B cell (primary cell): ENCODE measurements around the gene RAD51B. TPM values are rescaled to one million over a fixed set of nuclear protein-coding genes. Genes with fewer than 3 reads are reported as not detected.

ENCODE experiments used
- ATAC-seq: fragments of 200-7000 bp; cut with Tn5 transposase; one replicate; pipeline ENCODE4 v1.10.0; 2021; ENCODE audit warnings: low read depth, mild to moderate bottlenecking, moderate number of reproducible peaks, moderate library complexity
- CTCF ChIA-PET: fragments of 350-600 bp; sonication (Branson Sonifier 250); formaldehyde crosslinking; loops from one replicate; lab custom pipeline; 2021; ENCODE audit warnings: antibody characterized with exemption, inconsistent platforms; lab: Charles Lee
- POLR2A ChIA-PET: fragments of 350-600 bp; sonication (Branson Sonifier 250); formaldehyde crosslinking; loops from one replicate; lab custom pipeline; 2021; ENCODE audit warnings: antibody characterized with exemption; lab: Charles Lee
- DNase-seq: peaks from one replicate; pipeline ENCODE4 v3.0.0; 2013
- H2AFZ ChIP-seq: 2 replicates; pipeline ENCODE4 v1.6.1; 2012; ENCODE audit warnings: mild to moderate bottlenecking, low read depth, low read length; ENCODE audit not compliant: insufficient read depth, poor library complexity, severe bottlenecking
- H3K27ac ChIP-seq, 2 donors: 1 replicate in 1 of 2; 2 replicates in 1 of 2; pipeline ENCODE4 v1.5.1; 2012 to 2013; ENCODE audit warnings: low read length in 2 of 2, mild to moderate bottlenecking in 2 of 2, moderate library complexity in 1 of 2
- H3K27me3 ChIP-seq, 4 experiments: fragments of 200-600 bp in 1 of 4; sonication (generic) in 1 of 4; replicated peaks in 1 of 4; 1 replicate in 2 of 4; 2 replicates in 2 of 4; pipeline versions ENCODE4 v1.6.1 to v1.7.0; 2013 to 2016; ENCODE audit warnings: low read length in 3 of 4, mild to moderate bottlenecking in 2 of 4, mixed read lengths in 1 of 4, moderate library complexity in 1 of 4; ENCODE audit not compliant: insufficient read depth in 4 of 4, control insufficient read depth in 3 of 4; ENCODE audit errors: control extremely low read depth in 1 of 4
- H3K36me3 ChIP-seq, 2 experiments: replicated peaks in 1 of 2; 1 replicate in 1 of 2; 2 replicates in 1 of 2; pipeline versions ENCODE4 v1.6.1 to v1.7.1; 2013; ENCODE audit warnings: low read length in 1 of 2; ENCODE audit not compliant: insufficient read depth in 2 of 2, control insufficient read depth in 1 of 2; ENCODE audit errors: control extremely low read depth in 1 of 2, extremely low read depth in 1 of 2
- H3K4me1 ChIP-seq, 2 donors: fragments of 200-600 bp in 1 of 2; sonication (generic) in 1 of 2; 1 replicate in 1 of 2; 2 replicates in 1 of 2; pipeline versions ENCODE4 v1.5.1 to v1.6.1; 2013 to 2017; ENCODE audit warnings: low read length in 2 of 2; ENCODE audit not compliant: control insufficient read depth in 2 of 2, insufficient read depth in 2 of 2
- H3K4me2 ChIP-seq: replicated peaks from 2 replicates; pipeline ENCODE3; 2012; ENCODE audit warnings: mild to moderate bottlenecking, low read depth, low read length; ENCODE audit not compliant: poor library complexity, severe bottlenecking
- H3K4me3 ChIP-seq, 5 experiments: fragments of 200-600 bp in 1 of 5; sonication (generic) in 1 of 5; 1 replicate in 3 of 5; 2 replicates in 2 of 5; pipeline versions ENCODE4 v1.5.1 to v1.7.0; 2011 to 2016; ENCODE audit warnings: low read length in 4 of 5, mild to moderate bottlenecking in 4 of 5, low read depth in 2 of 5, control low read depth in 1 of 5, moderate library complexity in 1 of 5; ENCODE audit not compliant: insufficient read depth in 1 of 5; ENCODE audit errors: control extremely low read depth in 1 of 5, extremely low read depth in 1 of 5
- H3K79me2 ChIP-seq: fragments of 200-600 bp; sonication (generic); one replicate; pipeline ENCODE4 v1.6.0; 2016; ENCODE audit warnings: low read length; ENCODE audit not compliant: control insufficient read depth, insufficient read depth
- H3K9ac ChIP-seq: fragments of 200-600 bp; sonication (generic); 2 replicates; pipeline ENCODE4 v1.6.1; 2017; ENCODE audit warnings: mild to moderate bottlenecking, low read length, moderate library complexity
- H3K9me3 ChIP-seq, 3 donors: one replicate each; pipeline versions ENCODE4 v1.6.1 to v1.7.1; 2013; ENCODE audit warnings: low read length in 2 of 3; ENCODE audit not compliant: control insufficient read depth in 2 of 3, insufficient read depth in 1 of 3; ENCODE audit errors: control extremely low read depth in 1 of 3
- H4K20me1 ChIP-seq: 2 replicates; pipeline ENCODE4 v1.6.0; 2012; ENCODE audit warnings: mild to moderate bottlenecking, low read length; ENCODE audit not compliant: insufficient read depth, control insufficient read depth, poor library complexity, severe bottlenecking
- H3K27ac Mint-ChIP-seq: one replicate; pipeline ENCODE4 v1.8.0; 2021; ENCODE audit warnings: mixed read lengths
- H3K27me3 Mint-ChIP-seq: one replicate; pipeline ENCODE4 v1.8.0; 2021; ENCODE audit warnings: mixed read lengths
- H3K4me1 Mint-ChIP-seq: one replicate; pipeline ENCODE4 v1.8.0; 2021; ENCODE audit warnings: mixed read lengths
- H3K4me3 Mint-ChIP-seq: one replicate; pipeline ENCODE4 v1.8.0; 2021; ENCODE audit warnings: mixed read lengths
- H3K9me3 Mint-ChIP-seq: one replicate; pipeline ENCODE4 v1.8.0; 2022; ENCODE audit warnings: mixed read lengths; ENCODE audit not compliant: insufficient read depth
- EZH2 ChIP-seq: IDR thresholded peaks from 2 replicates; pipeline ENCODE4 v1.6.1; 2012; ENCODE audit warnings: borderline replicate concordance, low read depth, mild to moderate bottlenecking, moderate library complexity, low read length; ENCODE audit not compliant: insufficient read depth, poor library complexity, severe bottlenecking
- WGBS: methylation state at CpG from one replicate; pipeline ENCODE4 v1.1.5; 2013; ENCODE audit warnings: missing lambda C conversion rate; ENCODE audit not compliant: insufficient coverage; 5-methylcytosine and 5-hydroxymethylcytosine counted together
- intact Hi-C: fragments of 100-400 bp; cut with micrococcal nuclease; formaldehyde crosslinking; loops from one replicate; pipeline ENCODE4 v1.10.0; 2022
- polyA plus RNA-seq: library from polyadenylated mRNA; depleted of rRNA; stranded (reverse); fragments of >200 nt; gene quantifications from 2 replicates; pipeline ENCODE4 v1.2.3, GENCODE V29; 2012
- total RNA-seq, 2 donors: library from RNA; stranded (reverse); fragments of 120-200 nt in 1 of 2; gene quantifications; 1 replicate in 1 of 2; 2 replicates in 1 of 2; pipeline versions ENCODE4 v1.2.3 to v1.2.4, GENCODE V29; 2013 to 2022
- TF ChIP-seq, protein P1 (sequence below): fragments of 200-600 bp; IDR thresholded peaks from one replicate; pipeline ENCODE4 v1.8.0; 2022; ENCODE audit warnings: antibody characterized with exemption, mild to moderate bottlenecking

Gene RAD51B
- total and polyA plus RNA-seq, 2 donors (not counting 1 experiment from before 2014, with no cell fraction given) = 6.5 to 60.6 TPM

DNA sequence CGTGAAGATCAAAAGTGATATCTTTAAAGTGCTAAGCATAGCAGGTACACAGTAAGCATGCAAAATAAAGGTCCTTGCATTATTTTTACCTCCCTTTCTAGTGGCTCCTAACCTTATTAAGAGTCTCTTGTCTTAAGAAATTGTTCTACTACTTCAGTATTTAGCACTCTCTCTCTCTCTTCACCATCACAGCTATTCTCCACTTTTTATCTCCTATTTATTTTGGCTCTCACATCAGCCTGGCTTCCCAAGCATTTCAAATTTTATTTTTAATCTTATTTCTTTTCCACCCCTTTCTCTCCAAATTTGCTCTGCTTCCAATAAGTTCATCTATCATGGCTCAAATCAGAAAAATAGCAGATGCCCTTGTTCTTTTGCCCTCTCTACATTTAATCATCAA, 212.6 kb downstream of the RAD51B start:
- Mint-ChIP-seq H3K27ac (no peak overlapping the region), H3K9me3 (peaks cover 9% of the 10 kb centered on the region), H3K4me3 (no peak overlapping the region), H3K27me3 (no peaks in the 10 kb centered on the region), H3K4me1 (no peaks in the 10 kb centered on the region)
- H3K4me3 ChIP-seq = no peak overlapping the region
- H3K9ac ChIP-seq = no peak overlapping the region
- no peak overlapping the region for H3K4me2 ChIP-seq
- ChIA-PET CTCF (no interaction called here), POLR2A (no interaction called here)
- no peaks in the 10 kb centered on the region for H3K36me3 ChIP-seq
- TF ChIP-seq, protein P1, sequence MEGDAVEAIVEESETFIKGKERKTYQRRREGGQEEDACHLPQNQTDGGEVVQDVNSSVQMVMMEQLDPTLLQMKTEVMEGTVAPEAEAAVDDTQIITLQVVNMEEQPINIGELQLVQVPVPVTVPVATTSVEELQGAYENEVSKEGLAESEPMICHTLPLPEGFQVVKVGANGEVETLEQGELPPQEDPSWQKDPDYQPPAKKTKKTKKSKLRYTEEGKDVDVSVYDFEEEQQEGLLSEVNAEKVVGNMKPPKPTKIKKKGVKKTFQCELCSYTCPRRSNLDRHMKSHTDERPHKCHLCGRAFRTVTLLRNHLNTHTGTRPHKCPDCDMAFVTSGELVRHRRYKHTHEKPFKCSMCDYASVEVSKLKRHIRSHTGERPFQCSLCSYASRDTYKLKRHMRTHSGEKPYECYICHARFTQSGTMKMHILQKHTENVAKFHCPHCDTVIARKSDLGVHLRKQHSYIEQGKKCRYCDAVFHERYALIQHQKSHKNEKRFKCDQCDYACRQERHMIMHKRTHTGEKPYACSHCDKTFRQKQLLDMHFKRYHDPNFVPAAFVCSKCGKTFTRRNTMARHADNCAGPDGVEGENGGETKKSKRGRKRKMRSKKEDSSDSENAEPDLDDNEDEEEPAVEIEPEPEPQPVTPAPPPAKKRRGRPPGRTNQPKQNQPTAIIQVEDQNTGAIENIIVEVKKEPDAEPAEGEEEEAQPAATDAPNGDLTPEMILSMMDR = no peak
- no peak for TF ChIP-seq EZH2
- intact Hi-C loops = no loop called here
- H4K20me1 ChIP-seq = no peaks in the 10 kb centered on the region
- peaks cover 8% of the 10 kb centered on the region for H3K79me2 ChIP-seq
- WGBS = no CpG with 5 or more reads among the region's 1 CpG
- no peak for ATAC-seq
- no peak overlapping the region for H3K27ac ChIP-seq
- no peaks in the 10 kb centered on the region for H3K4me1 ChIP-seq
- no peak for DNase-seq
- H3K9me3 ChIP-seq = peaks cover 1 to 8% (median 4%) of the 10 kb centered on the region in 3 donors
- no peak overlapping the region for H2AFZ ChIP-seq
- no peaks in the 10 kb centered on the region for H3K27me3 ChIP-seq

DNA sequence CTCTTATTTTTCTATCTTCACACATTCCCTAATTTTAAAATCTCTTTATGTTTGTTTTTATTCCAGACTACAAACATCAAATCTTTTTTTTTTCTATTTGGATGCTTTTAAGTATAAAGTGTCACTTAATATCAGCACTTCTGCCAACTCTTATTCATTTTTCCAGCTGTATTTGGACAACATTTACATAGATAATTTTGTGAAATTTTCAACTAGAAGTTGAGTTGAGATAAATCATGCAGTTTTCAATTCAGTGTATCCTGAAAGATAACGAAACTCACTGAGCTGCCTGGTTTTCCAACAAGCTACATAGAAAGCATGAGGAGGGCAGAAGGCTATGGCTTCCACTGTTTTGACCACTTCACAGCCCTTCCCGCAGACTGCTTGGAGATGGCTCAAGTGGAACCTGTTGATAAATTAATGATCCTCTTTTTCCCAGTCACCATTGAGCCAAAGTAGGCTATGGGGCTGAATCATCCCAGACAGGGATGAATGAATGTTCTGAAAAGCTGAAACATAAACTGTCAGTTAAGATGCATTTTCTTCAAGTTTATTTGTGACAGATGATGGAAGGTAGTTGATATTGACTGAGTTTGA, 213.9 kb downstream of the RAD51B start:
- POLR2A ChIA-PET = no interaction called here
- no peak overlapping the region for H3K27ac Mint-ChIP-seq
- CTCF ChIA-PET = no interaction called here
- Histone ChIP-seq H2AFZ (no peak overlapping the region), H3K36me3 (no peaks in the 10 kb centered on the region), H3K4me1 (no peaks in the 10 kb centered on the region), H3K79me2 (peaks cover 3% of the 10 kb centered on the region), H3K27ac (no peak overlapping the region), H3K4me3 (no peak overlapping the region), H3K9me3 (peaks cover 1 to 6% (median 4%) of the 10 kb centered on the region in 3 donors), H3K9ac (no peak overlapping the region), H4K20me1 (no peaks in the 10 kb centered on the region), H3K4me2 (no peak overlapping the region), H3K27me3 (no peaks in the 10 kb centered on the region)
- peaks cover 9% of the 10 kb centered on the region for H3K9me3 Mint-ChIP-seq
- no peak for TF ChIP-seq EZH2
- TF ChIP-seq, protein P1 = no peak
- H3K27me3 Mint-ChIP-seq = no peaks in the 10 kb centered on the region
- intact Hi-C loops = no loop called here
- DNase-seq = no peak
- H3K4me1 Mint-ChIP-seq = no peaks in the 10 kb centered on the region
- no peak overlapping the region for H3K4me3 Mint-ChIP-seq
- WGBS = no CpG with 5 or more reads among the region's 2 CpGs
- ATAC-seq = no peak
